NOMO-1 treated with dmso at 0.1 percent for 144 hours (cell line): Measurements from ENCODE around the gene TACC2.
A peak's percentile ranks its signal among the peaks of the same experiment; 100 is the strongest.

Experiments
- DNase-seq: peaks from one replicate; lab custom pipeline; 2025; ENCODE audit not compliant: unreplicated experiment; lab: John Stamatoyannopoulos, UW

Gene TACC2

DNA sequence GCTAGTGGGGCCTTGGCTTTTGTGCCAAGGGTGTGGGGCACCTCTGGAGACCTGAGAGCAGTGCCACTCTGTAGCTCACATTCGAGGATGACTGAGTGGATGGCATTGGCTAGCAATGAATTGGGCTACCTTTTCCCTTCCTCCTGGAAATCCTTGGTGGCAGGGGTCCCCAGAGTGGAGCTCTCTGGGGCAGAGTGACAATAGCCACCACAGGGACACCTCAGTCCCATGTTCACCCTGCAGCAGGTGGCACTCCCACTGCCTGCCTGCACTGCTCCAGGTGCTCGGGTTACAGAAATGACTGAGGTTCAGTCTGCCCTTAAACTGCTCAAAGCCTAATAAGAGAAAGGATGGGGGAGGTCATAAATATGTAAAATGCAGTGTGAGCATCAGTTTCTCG lies 300.0 kb downstream of the TACC2 start:
- no peak for DNase-seq

DNA sequence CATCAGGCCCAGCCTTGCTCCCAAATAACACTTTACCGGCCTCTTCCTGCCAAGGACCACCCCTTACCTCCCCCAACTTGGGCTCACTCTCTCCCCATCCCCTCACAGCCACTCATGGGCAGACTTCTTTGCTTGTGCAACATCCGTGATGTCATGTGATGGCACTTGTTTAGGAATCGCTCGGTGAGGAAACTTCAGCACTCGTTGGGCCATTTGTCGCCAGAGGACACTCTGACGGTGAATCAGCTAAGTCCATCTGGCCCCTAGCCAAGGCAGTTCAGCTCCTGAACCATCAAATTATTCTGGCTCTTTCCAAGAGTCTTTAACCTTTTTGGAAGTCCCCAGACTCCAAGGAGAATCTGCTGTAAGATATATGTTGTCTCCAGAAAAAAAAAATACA lies 301.4 kb downstream of the TACC2 start:
- DNase-seq, result no peak

DNA sequence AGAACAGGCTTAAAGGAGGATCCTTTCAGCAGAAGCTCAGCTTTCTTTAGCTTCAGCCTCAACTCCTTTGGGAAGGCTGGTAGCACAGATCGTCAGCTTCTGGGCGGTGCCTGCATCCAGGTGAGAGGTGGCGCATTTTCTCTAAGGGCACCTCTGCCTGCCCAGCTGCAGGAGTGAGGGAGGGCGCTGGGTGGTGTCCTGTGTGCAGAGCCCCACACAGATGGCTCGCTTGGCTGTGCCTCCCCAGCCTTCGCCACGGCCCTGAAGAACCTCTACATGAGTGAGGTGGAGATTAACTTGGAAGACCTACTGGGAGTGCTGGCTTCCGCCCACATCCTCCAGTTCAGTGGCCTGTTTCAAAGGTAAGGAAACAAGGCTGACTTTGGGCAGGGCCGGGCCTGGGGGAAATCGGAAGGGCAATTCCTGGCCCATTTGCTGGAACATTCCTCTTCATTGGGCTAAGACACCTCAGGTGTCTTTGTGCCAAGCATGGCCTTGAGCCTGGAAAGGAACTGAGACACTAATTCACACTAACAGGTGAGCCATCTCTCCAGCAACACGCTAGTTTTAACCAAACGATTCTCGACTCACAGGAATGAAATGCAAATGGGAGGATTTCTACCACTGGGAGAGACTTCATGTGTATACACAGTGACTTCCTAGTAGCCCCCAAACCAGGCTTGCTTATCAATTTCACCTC lies 302.0 kb downstream of the TACC2 start:
- no peak for DNase-seq

DNA sequence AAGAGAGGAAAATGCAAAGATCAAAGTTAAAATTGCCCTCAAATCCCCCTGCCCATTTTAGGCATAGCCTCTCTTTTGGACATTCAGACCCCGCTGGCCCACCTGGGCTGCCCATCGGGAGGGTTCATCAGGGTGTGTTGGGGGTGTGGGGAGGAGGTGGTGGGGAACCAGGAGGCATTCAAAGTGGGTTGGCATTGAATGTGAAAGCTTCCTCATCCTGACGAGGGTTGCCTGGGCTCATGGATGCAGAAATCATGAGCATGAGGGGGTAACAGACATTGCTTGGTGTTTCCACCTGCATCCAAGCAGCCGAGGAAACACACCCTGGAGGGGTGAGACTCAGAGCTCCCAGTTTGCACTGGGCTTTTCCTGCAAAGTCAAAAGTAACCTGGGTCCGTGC lies 302.8 kb downstream of the TACC2 start:
- DNase-seq, result no peak

DNA sequence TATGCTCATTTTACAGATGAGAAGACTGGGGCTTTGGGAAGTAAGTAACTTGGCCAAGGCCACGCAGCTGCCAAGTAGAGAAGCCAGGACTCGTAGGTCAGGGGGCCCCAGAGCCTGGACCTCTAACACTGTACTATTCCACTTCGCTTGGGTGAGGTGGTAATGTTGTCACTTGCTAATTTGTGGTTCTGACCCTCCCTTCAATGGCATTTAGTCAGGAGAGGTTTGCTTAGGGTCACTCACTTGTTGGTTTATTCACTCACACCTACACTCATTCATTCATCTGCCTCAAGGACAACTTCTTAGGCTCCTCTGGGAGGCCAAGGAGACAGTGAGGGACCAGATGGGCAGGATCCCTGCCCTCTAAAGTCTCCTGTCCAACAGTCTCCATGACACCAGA lies 303.4 kb downstream of the TACC2 start:
- no peak for DNase-seq

DNA sequence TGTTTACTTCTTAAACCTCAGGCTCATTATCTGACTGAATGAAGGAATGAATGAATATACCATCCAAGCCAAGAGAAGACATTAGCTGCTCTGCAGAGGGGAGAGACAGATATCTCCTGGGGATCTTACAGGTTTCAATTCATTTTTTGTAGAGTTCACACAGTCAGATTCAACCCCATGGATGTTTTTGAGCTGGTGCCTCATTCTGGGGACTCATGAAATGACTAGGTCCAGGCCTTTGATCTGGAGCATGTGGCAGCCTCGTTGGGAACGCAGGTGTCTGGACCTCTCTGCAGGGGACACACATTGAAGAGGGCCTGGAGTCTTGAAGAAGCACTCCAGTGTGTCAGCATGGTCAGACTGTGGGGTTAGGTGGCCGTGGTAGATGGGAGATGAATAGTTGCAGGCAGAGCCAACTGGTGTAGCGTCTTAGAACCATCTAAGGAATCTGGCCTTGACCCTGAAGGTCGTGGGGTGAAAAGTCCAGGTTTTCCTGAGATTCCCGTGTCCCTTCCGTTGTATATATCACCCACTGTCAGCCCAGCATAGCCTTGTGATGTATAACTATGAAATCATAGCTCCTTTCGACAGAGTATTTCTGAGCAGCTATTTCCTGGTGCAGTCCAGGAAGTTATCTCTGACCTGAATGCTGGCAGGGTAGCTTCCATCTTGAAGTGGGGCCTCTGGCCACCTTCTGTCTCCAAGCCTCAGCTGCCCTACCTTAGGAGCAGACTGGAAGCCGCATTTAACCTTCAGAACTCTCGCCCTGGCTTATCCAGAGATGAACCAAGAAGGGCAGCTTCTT lies 304.4 kb downstream of the TACC2 start:
- no peak for DNase-seq

DNA sequence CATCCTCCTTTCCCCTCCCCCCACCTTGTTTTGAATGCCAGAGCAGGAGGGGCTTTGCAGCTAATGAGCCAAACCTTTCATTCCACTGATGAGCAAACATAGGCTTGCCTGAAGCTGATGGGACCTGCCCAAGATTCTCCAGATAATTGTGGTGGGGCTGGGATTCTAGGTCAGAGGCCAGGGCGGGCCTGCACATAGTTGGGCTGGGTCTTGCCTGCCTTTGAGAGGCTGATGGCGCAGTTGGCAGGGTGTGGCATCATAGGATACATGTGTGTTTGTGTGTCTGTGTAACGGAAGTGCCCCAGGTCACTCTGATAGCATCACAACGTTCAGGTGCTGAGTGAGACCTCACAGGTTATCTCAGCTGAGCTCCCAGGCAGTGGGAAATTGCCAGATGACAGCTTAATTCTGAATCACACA lies 305.0 kb downstream of the TACC2 start:
- no peak for DNase-seq

DNA sequence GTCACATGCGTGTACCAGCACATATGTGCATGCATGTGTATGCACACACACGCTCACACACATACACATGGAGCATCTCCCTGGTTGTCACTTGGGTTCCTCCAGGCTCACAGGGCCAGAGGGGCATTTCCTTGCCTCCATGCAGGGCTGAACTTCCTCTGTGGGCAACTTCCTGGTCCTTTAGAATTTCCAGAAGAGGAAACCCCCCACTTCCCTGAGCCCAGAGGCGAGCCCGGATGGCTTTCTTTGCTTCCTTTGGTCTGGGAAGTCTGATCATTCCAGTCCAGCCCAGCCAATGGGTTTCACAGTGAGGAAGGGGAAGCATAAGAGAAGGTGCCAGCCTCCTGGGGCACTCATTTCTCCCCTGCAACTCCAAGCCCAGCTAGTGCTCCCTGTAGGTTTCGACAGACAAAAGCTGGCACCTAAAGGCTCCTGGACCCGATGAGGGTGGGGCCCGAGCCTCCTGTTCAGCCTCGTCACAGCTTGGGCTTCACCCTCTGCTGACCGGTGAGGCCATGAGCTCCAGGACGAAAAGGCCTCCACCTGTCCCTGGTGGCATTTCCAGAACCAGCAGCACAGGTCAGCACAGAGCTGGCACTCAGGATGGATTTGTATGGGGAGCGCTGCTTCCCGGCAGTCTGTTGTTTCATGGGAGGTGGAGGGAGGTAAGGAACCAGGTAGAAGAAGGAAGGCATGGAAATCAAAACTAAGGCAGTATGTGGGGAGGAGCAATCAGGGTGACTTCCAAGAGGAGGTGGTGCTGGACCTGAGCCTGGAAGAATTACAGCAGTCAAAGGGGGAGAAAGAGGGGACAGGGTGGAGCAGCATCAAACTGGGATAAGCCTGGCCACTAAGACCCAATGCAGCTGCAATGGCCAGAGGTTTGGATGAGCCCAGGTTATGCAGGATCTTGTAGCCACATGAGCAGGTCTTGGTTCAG lies 305.8 kb downstream of the TACC2 start:
- DNase-seq, result no peak

DNA sequence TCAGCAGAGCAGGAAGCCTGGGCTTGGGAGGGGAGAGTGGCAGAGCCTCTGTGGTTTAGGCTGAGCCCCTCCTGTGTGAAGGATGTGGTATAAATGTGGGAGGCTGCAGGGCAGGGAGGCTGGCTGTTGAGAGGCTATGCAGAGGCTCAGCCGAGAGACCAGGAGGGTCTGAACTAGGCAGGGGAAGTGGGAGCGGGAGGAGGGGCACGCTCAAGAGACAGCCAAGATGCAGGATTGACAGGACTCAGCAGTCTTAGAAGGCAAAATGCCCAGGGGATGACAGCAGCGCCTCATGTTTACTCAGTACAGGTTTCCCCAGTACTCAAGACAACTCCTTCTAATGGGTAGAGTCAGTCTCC lies 306.5 kb downstream of the TACC2 start:
- no peak for DNase-seq

DNA sequence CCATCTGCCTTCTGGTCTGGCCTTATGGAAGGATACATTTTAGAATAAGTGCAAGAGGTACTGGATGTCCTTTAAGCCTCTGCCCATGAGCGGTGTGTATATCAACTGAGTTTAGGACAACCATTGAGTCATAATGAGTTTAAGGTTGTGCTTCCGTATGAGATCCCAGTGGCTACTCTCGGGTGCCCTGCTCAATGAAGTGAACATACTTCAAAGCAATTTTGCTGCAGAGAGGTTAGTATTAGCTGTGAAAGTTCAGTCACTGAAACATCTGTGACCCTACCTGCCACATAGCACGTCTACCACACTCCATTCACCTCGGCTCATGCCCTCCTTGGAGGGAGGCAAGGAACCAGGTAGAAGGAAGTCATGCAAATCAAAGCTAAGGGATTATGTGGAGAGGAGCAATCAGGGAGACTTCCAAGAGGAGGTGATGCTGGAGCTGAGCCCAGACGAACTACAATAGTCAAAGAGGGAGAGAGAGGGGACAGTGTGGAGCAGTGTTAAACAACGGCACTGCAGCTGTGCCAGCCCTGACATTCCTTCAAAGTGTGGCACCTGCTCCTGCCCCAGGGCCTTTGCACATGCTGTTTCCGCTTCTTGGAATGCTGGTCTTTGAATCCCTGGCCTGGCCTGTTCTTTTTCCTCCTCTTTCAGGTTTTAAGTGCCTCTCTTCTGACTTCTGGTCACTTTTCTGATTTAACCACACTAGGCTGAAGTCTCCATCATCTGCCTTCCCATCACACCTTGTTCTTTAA lies 307.6 kb downstream of the TACC2 start:
- DNase-seq, result no peak

DNA sequence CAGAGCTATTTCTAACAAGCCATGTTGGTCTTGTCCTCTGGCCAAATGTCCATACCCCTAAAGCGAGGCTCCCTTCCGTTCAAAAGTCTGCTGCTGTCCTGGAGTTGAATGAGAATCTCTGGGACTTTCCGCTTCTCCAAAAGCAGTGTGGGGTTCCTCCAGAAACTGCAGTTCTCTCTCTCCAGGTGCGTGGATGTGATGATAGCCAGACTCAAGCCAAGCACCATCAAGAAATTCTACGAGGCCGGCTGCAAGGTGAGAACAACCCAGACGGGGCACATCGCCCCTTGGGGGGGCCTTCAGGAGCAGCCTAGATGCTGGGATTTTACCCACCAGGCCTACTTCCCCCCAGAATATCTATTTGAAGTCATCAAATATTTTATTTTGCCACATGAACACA lies 308.6 kb downstream of the TACC2 start:
- no peak for DNase-seq

DNA sequence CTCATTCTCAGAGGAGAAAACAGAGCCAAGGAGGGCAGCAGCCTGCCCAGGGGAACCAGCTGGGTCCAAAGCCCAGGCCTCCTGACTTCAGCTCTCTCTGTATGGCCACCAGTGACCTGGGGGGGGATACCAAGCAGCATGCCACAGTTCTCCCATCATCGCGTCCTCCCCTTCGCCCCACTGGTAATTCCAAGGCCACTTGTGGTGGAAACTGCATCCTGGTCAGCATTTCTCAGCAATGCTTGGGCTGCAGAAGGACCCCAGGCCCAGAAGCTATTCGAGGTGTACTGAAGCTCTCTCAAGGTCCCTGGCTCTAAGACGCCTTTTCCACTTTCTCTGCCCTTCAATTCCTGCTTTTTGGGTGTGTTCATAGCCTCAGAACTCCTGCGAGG lies 309.2 kb downstream of the TACC2 start:
- DNase-seq, result no peak

DNA sequence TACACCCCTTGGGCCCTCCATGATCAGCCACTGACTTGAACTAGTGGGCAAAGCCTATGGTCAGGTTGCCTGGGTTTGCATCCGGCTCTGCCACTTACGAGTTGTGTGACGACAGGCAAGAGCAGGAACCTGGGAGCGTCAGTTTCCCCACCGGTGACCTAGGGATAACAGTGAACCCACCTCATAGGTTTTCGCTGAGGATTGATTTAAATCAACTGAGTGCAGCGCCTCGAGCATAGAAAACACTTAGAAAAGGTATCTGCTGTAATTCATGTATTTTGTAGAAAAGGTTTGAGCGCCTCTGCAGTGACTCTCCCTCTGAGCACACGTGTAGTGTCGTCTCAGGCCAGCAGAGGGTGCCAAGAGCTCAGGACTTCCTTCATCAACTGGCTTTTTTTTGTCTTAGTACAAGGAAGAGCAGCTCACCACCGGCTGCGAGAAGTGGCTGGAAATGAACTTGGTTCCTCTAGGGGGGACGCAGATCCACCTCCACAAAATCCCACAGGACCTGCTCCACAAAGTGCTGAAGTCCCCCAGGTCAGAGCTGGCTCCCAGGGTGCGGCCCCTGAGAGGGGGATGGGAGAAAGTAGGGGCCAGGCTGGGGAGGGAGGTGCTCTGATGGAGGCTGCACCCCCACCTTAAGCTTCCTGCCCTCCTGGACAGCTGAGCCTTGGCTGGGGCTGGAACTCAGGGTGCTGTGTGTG lies 309.8 kb downstream of the TACC2 start:
- peak; percentile 58 for DNase-seq

DNA sequence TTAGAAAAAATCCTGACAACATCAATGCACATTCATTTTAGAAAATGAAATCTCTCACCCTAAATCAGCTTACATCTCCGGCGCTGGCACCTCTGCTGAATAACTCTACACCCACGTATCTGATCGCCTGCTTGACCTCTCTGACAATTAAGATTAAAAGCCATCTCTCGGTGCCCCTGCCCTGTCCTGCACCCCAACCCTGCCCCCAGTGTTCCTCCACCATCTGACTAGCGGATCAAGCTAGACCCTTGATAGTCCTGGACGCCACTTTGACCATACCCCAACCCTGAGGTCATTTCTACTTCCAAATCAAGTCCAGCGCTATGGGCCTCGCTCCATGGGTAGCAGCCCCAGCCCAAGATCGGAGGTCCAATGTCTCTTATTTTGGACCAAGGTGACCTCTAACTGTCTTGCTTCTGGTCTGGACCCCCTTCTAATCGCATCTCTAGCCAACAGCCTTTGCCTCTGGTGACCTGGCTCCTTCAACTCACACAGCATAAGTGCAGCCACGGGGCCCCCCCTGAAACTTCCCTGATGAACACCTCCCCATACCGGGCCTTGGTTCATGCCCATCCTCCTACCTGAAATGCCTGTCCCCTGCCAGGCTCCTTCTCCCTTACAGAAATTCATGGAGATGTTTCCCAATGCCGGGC lies 310.6 kb downstream of the TACC2 start:
- DNase-seq, result no peak

DNA sequence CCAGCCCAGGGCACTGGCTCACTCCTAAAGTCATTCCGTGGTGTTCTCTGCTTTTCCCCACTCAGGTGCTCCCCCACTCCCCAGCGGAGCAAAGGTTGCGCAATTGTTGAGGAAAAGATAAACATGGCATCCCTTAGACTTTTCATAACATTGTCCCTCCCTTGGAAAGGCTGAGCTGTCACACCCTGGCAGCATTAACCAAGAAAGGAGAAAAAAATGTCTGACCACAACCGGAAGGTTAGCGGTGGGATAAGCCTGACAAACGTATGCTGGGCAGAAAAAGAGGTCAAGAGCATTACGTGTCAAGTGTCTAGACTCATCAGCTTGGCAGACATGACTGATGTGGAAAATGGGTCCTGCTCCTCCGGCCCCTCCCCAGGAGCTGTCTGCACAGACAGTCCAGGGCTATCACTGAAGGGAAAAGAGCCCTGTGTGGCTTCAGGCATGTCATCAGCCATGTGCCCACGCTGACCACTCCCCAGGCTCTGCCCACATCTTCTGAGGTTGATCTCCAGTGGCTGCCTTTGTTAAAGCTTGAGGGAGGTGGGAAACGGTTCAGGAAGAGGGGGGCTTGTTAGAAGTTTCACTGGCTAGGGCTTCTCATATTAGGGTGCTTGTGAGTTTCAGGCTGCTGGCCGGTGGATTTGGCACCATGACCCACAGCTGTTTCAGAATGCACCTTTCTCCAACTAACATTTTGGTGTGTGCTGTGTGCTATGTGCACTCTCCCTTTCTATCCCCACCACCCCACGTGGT lies 312.3 kb downstream of the TACC2 start:
- DNase-seq, result no peak

DNA sequence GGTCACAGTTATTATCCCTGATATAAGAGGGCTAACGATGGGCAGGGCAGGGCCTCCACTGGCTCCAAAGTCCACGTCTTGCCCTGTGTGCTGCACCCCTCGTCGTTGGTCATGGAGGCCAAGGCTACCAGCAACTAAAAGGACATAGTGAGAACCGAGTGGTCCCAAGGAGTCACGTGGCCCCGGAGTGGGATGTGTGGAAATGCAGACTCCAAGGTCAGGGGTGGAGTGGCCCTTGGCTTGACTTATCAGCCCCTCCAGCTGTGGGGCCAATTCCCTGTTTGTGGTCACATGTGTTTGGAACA lies 312.8 kb downstream of the TACC2 start:
- DNase-seq, result no peak

DNA sequence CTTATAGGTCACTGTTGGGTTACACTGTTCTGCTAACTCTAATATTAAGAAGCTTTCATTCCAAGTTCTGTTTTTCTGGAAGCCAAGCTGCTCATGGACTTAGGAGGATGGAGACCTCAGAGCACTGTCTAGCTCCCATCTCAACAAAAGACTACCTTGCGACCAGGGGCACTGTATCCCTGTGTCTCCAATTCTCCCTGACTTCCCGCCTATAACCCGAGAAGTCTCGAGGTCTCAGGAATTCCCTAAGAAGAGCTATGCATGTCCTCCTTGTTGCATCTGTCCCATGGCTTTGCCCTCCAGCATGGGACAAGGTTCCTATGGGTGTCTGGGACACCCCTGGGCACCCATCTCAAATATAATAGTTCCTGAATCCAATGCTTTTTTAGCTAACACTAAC lies 313.4 kb downstream of the TACC2 start:
- DNase-seq, result no peak

DNA sequence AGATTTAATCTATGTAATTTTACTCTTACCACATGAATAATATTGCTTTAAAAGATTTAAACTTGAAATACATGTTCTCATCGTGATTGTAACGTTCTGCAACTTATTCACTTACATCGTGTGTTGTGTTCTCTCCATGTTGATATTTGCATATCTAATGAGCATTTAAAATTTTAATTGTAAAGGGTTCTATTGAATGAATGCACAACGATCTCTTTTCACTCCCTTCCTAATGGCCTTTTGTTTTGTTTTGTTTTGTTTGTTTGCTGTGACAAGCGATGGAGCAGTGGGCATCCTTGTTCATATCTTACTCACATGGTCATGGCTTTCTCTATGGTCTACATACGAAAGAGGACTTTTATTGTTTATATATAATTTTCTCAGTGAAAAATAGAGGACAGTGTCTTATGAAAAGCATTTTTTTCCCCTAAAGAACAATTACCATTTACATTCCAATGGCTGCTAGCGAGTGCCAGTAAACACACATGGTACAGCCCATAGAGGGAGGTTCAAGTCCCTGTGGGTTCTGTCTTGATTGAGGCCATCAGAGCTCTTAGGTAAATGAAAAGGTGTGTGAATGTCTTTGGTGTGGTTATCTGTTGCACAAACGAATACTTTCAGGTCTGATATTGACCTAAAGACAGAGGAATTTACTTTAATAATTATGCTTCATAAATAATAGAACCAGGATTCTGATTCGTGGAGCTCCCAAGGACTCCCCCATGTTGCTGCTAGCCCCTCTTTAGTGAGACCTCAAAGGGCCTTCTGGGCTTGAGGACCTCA lies 314.5 kb downstream of the TACC2 start:
- DNase-seq, result no peak
